H9 (cell line): ENCODE data around the gene SPR. TPM values are rescaled to one million over a fixed set of nuclear protein-coding genes. Genes with fewer than 3 reads are reported as not detected.

Experiments
- DNase-seq: peaks from one replicate; pipeline ENCODE4 v3.0.0-alpha.2; 2017
- H2AFZ ChIP-seq: one replicate; pipeline ENCODE4 v1.6.1; 2013; ENCODE audit warnings: mild to moderate bottlenecking, low read length, control low read depth, moderate library complexity
- H2AK5ac ChIP-seq: 2 replicates; pipeline ENCODE4 v1.6.1; 2013; ENCODE audit warnings: low read length, control low read depth, mixed read lengths; ENCODE audit not compliant: insufficient read length
- H2BK120ac ChIP-seq: one replicate; pipeline ENCODE4 v1.6.1; 2013; ENCODE audit warnings: low read depth, mild to moderate bottlenecking, low read length, control low read depth, inconsistent platforms; ENCODE audit not compliant: poor library complexity, severe bottlenecking
- H2BK12ac ChIP-seq: 2 replicates; pipeline ENCODE4 v1.6.1; 2013; ENCODE audit warnings: low read length, control low read depth, mixed read lengths, low read depth; ENCODE audit not compliant: insufficient read length
- H2BK15ac ChIP-seq: 2 replicates; pipeline ENCODE4 v1.6.1; 2013; ENCODE audit warnings: low read depth, low read length, control low read depth
- H2BK20ac ChIP-seq: one replicate; pipeline ENCODE4 v1.6.1; 2013; ENCODE audit warnings: low read depth, mild to moderate bottlenecking, low read length, control low read depth, inconsistent platforms; ENCODE audit not compliant: poor library complexity, severe bottlenecking
- H2BK5ac ChIP-seq: 2 replicates; pipeline ENCODE4 v1.6.1; 2013; ENCODE audit warnings: low read length, control low read depth, mixed read lengths; ENCODE audit not compliant: insufficient read length
- H3K14ac ChIP-seq: 2 replicates; pipeline ENCODE4 v1.6.1; 2013; ENCODE audit warnings: low read length, control low read depth; ENCODE audit not compliant: insufficient read depth
- H3K18ac ChIP-seq: 2 replicates; pipeline ENCODE4 v1.6.1; 2013; ENCODE audit warnings: low read depth, mild to moderate bottlenecking, mixed read lengths, low read length, control low read depth; ENCODE audit not compliant: insufficient read length
- H3K23ac ChIP-seq: 2 replicates; pipeline ENCODE4 v1.6.1; 2013; ENCODE audit warnings: low read length, control low read depth, mixed read lengths, low read depth; ENCODE audit not compliant: insufficient read length
- H3K23me2 ChIP-seq: 2 replicates; pipeline ENCODE4 v1.6.1; 2013; ENCODE audit warnings: low read depth, mild to moderate bottlenecking, mixed read lengths, low read length, control low read depth; ENCODE audit not compliant: insufficient read length, poor library complexity, severe bottlenecking
- H3K27ac ChIP-seq: 2 replicates; pipeline ENCODE4 v1.5.1; 2013; ENCODE audit warnings: low read length, control low read depth, mixed read lengths, low read depth; ENCODE audit not compliant: insufficient read length
- H3K27me3 ChIP-seq: 2 replicates; pipeline ENCODE4 v1.6.1; 2013; ENCODE audit warnings: low read length, control low read depth, inconsistent platforms; ENCODE audit not compliant: insufficient read depth
- H3K4ac ChIP-seq: 2 replicates; pipeline ENCODE4 v1.6.1; 2013; ENCODE audit warnings: low read depth, mild to moderate bottlenecking, control low read depth, inconsistent platforms, low read length, moderate library complexity
- H3K4me1 ChIP-seq: 2 replicates; pipeline ENCODE4 v1.6.1; 2013; ENCODE audit warnings: low read length, control low read depth, inconsistent platforms; ENCODE audit not compliant: insufficient read depth
- H3K4me2 ChIP-seq: 2 replicates; pipeline ENCODE4 v1.6.1; 2013; ENCODE audit warnings: low read length, control low read depth, mixed read lengths; ENCODE audit not compliant: insufficient read length, insufficient read depth
- H3K56ac ChIP-seq: 2 replicates; pipeline ENCODE4 v1.6.1; 2013; ENCODE audit warnings: low read depth, mild to moderate bottlenecking, mixed read lengths, low read length, control low read depth; ENCODE audit not compliant: insufficient read length
- H3K79me1 ChIP-seq: 2 replicates; pipeline ENCODE4 v1.6.1; 2013; ENCODE audit warnings: low read depth, mild to moderate bottlenecking, moderate library complexity, low read length, control low read depth, inconsistent platforms; ENCODE audit not compliant: insufficient read depth, poor library complexity, severe bottlenecking
- H3K79me2 ChIP-seq: 2 replicates; pipeline ENCODE4 v1.6.1; 2013; ENCODE audit warnings: low read length, control low read depth, inconsistent platforms; ENCODE audit not compliant: insufficient read depth
- H3K9ac ChIP-seq: 2 replicates; pipeline ENCODE4 v1.6.1; 2013; ENCODE audit warnings: low read length, control low read depth, mixed read lengths; ENCODE audit not compliant: insufficient read length; ENCODE audit errors: extremely low read depth
- H3K9me3 ChIP-seq: one replicate; pipeline ENCODE4 v1.6.1; 2013; ENCODE audit warnings: low read depth, low read length, inconsistent platforms; ENCODE audit not compliant: control insufficient read depth
- H3T11ph ChIP-seq: one replicate; pipeline ENCODE4 v1.6.1; 2013; ENCODE audit warnings: mild to moderate bottlenecking, low read length, control low read depth, inconsistent platforms
- H4K20me1 ChIP-seq: one replicate; pipeline ENCODE4 v1.6.1; 2013; ENCODE audit not compliant: control insufficient read depth, insufficient read length, insufficient read depth
- H4K5ac ChIP-seq: 2 replicates; pipeline ENCODE4 v1.6.1; 2013; ENCODE audit warnings: low read depth, mild to moderate bottlenecking, mixed read lengths, low read length, control low read depth; ENCODE audit not compliant: insufficient read length
- H4K8ac ChIP-seq: replicated peaks from 2 replicates; pipeline ENCODE4 v1.6.1; 2013; ENCODE audit warnings: low read length, control low read depth, mixed read lengths, low read depth; ENCODE audit not compliant: insufficient read length
- H4K91ac ChIP-seq: 2 replicates; pipeline ENCODE4 v1.6.1; 2013; ENCODE audit warnings: low read depth, mild to moderate bottlenecking, moderate library complexity, mixed read lengths, low read length, control low read depth; ENCODE audit not compliant: insufficient read length
- H3K27ac Mint-ChIP-seq, 3 experiments: 2 replicates in 2 of 3; 3 replicates in 1 of 3; pipeline ENCODE4 v1.8.0; 2020 to 2021; ENCODE audit warnings: mixed read lengths in 3 of 3, mild to moderate bottlenecking in 1 of 3, moderate library complexity in 1 of 3
- H3K27me3 Mint-ChIP-seq: 2 replicates; pipeline ENCODE4 v1.8.0; 2021; ENCODE audit warnings: low read depth, mild to moderate bottlenecking, moderate library complexity, mixed read lengths
- H3K36me3 Mint-ChIP-seq, 3 experiments: 2 replicates in 2 of 3; 3 replicates in 1 of 3; pipeline ENCODE4 v1.8.0; 2020 to 2021; ENCODE audit warnings: low read depth in 3 of 3, mixed read lengths in 3 of 3; ENCODE audit not compliant: insufficient read depth in 1 of 3
- H3K4me1 Mint-ChIP-seq, 2 experiments: 2 replicates each; pipeline ENCODE4 v1.8.0; 2020; ENCODE audit warnings: mixed read lengths in 2 of 2
- H3K4me3 Mint-ChIP-seq, 2 experiments: 2 replicates in 1 of 2; 3 replicates in 1 of 2; pipeline ENCODE4 v1.8.0; 2020 to 2021; ENCODE audit warnings: mild to moderate bottlenecking in 2 of 2, mixed read lengths in 2 of 2, moderate library complexity in 1 of 2
- H3K9me3 Mint-ChIP-seq, 2 experiments: 2 replicates in 1 of 2; 3 replicates in 1 of 2; pipeline ENCODE4 v1.8.0; 2020; ENCODE audit warnings: mild to moderate bottlenecking in 2 of 2, mixed read lengths in 2 of 2, moderate library complexity in 1 of 2
- CTCF ChIP-seq: fragments of 200-600 bp; sonication (generic); conservative IDR thresholded peaks from 3 replicates; pipeline ENCODE4 v1.8.0; 2021; ENCODE audit warnings: antibody characterized with exemption, mild to moderate bottlenecking
- WGBS: extraction: QIAGEN DNeasy Blood & Tissue Kit; methylation state at CpG from one replicate; pipeline ENCODE4 v1.1.7; 2013; ENCODE audit warnings: missing lambda C conversion rate, low lambda C conversion rate, mixed read lengths; ENCODE audit not compliant: insufficient read length; ENCODE audit errors: extremely low coverage; 5-methylcytosine and 5-hydroxymethylcytosine counted together
- total RNA-seq: library from RNA; stranded (reverse); gene quantifications from 2 replicates; pipeline ENCODE4 v1.2.1, GENCODE V29; 2021

The SPR gene
- total RNA-seq, 1 experiment from 2014 or later: 7.3 TPM

DNA sequence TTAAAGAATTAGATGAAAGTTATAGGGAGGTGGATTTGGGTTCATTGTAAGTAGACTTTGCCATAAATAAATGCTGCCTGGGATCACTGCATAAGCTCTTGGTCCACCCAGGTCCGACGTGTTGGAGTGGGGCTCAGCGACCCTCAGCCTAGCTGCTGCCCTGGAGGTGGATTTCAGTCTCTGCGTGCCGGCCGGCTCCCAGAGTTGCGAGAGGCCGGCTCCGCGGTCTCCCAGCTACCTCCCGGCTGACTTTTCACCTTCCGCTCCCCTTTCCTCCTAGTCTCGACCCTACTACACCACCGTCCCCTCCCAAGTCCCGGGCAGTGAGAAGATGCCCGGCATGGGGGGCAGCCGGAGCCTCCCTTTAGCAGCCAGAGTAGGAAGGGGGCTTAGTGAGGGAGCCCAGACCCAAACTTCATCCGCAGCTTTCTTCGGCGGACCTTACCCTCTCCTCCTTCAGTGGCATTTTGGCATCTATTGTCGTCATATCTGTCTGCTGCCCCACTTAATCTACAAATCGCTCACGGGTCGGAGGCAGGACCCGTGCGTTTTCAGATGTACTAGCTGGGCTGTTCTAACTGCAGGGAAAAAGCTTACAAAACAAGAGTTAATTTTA, 38.2 kb downstream of the SPR start:
- Histone ChIP-seq H4K8ac (no peak overlapping the region), H3K23me2 (peaks cover 16% of the 10 kb centered on the region), H3K23ac (no peak overlapping the region), H2AK5ac (no peak overlapping the region), H3K79me2 (no peaks in the 10 kb centered on the region), H2BK120ac (no peak overlapping the region), H2BK5ac (no peak overlapping the region), H2BK20ac (no peak overlapping the region), H4K5ac (no peak overlapping the region), H3T11ph (no peak overlapping the region), H2BK15ac (no peak overlapping the region), H3K4me1 (no peaks in the 10 kb centered on the region), H3K9ac (no peak overlapping the region), H3K79me1 (no peaks in the 10 kb centered on the region), H3K4me2 (peak overlapping the region; percentile 51), H3K27me3 (peaks cover 83% of the 10 kb centered on the region), H4K91ac (no peak overlapping the region), H3K14ac (no peak overlapping the region), H2AFZ (no peak overlapping the region), H3K56ac (no peak overlapping the region), H3K18ac (no peak overlapping the region), H3K27ac (no peak overlapping the region), H3K4ac (no peak overlapping the region), H3K9me3 (no peaks in the 10 kb centered on the region), H2BK12ac (no peak overlapping the region), H4K20me1 (no peaks in the 10 kb centered on the region)
- TF ChIP-seq CTCF: no peak
- peak; percentile 46 for DNase-seq
- H3K27me3 Mint-ChIP-seq: no peaks in the 10 kb centered on the region
- H3K4me1 Mint-ChIP-seq: peaks cover 16 to 22% of the 10 kb centered on the region in 2 experiments
- peaks cover 0 to 7% (median 5%) of the 10 kb centered on the region in 3 experiments; a peak in 3 of 7 replicates for H3K36me3 Mint-ChIP-seq
- WGBS: no CpG with 5 or more reads among the region's 26 CpGs
- peak overlapping the region; percentile 3 to 74; a peak in 3 of 5 replicates for H3K4me3 Mint-ChIP-seq
- peaks cover 0 to 2% of the 10 kb centered on the region in 2 experiments; a peak in 2 of 5 replicates for H3K9me3 Mint-ChIP-seq
- no peak overlapping the region; a peak in 1 of 7 replicates for H3K27ac Mint-ChIP-seq
